H1 (cell line): ENCODE data around the gene SLC25A48. TPM values are rescaled to one million over a fixed set of nuclear protein-coding genes. Genes with fewer than 3 reads are reported as not detected.

Experiments
- microRNA-seq, 2 experiments: library from miRNA; unstranded; fragments of <30 nt; microRNA quantifications; one replicate each; pipeline versions ENCODE4 to v1.2.0, GENCODE V29; 2016 to 2020; ENCODE audit warnings: borderline microRNAs expressed in 2 of 2, borderline number of aligned reads in 2 of 2, borderline replicate concordance in 1 of 2
- polyA plus RNA-seq, 7 experiments: library from polyadenylated mRNA; depleted of rRNA in 3 of 7; stranded (reverse) in 5 of 7; unstranded in 2 of 7; fragments of >200 nt in 5 of 7; fragments of 200-250 nt in 2 of 7; gene quantifications; 1 replicate in 5 of 7; 2 replicates in 1 of 7; 4 replicates in 1 of 7; pipeline versions ENCODE4 v1.2.1 to v1.2.3, GENCODE V29; 2011 to 2013; ENCODE audit warnings: missing spikeins in 2 of 7, mixed read lengths in 2 of 7
- small RNA-seq: library from polyadenylated mRNA; stranded (forward); fragments of <200 nt; extraction: miRNeasy Mini kit (QIAGEN cat#:217004); gene quantifications from one replicate; pipeline ENCODE3, GENCODE V24; 2013; ENCODE audit not compliant: insufficient read depth
- total RNA-seq: library from RNA; stranded (reverse); fragmentation: NEBNext Ultra II Directional; extraction: Animal tissue kit (Norgen Biotek cat#: 25700); gene quantifications from 2 replicates; pipeline ENCODE4 v1.2.1, GENCODE V29; 2021

Gene SLC25A48
- total and polyA plus RNA-seq, 2 of the 8 experiments (the other 6 are each of a cell fraction or from before 2014, with no cell fraction given) = 1.3 to 1.8 TPM

Small RNA genes lying within 50 kb of the gene (microRNA-seq; reads per million reads assigned to microRNA genes)
- gene MIR5692C1 = 0 reads per million in 2 experiments

Small RNA genes lying within 50 kb of the gene (small RNA-seq; reads per million reads assigned to genes)
- gene MIR5692C1 = not detected

Other genes with a start within 250 kb of the SLC25A48 start
- gene IL9, start 61.2 kb downstream of the SLC25A48 start, total RNA-seq = not detected in 2 replicates
- gene IL9, start 61.2 kb downstream of the SLC25A48 start, polyA plus RNA-seq (2011; rRNA removed) = not detected in 2 replicates
- gene LECT2, start 120.3 kb downstream of the SLC25A48 start, total RNA-seq = not detected in 2 replicates
- gene LECT2, start 120.3 kb downstream of the SLC25A48 start, polyA plus RNA-seq (2011; rRNA removed) = not detected in 2 replicates
- gene TGFBI, start 194.3 kb downstream of the SLC25A48 start, total RNA-seq = 5.9 and 8.5 TPM in 2 replicates
- 6.0 and 6.2 TPM in 2 replicates for gene TGFBI, start 194.3 kb downstream of the SLC25A48 start, polyA plus RNA-seq (2011; rRNA removed)